Measurements from ENCODE around the gene SH3RF2. TPM values are rescaled to one million over a fixed set of nuclear protein-coding genes. Genes with fewer than 3 reads are reported as not detected.

The SH3RF2 gene
- total and polyA plus RNA-seq, 4 donors, result 1.0 to 10.5 (median 4.9) TPM

- Histone ChIP-seq H3K9me3 (ENCODE audit: control insufficient read depth in 4 of 4, low read length in 3 of 4) (no peaks in the 10 kb centered on the region), H3K27me3 (ENCODE audit: control insufficient read depth in 4 of 4, insufficient read depth in 4 of 4, low read length in 3 of 4) (no peaks in the 10 kb centered on the region), H3K27ac (ENCODE audit: low read depth in 1 of 2, low read length in 2 of 2) (no peak overlapping the region), H3K4me1 (ENCODE audit: control insufficient read depth in 4 of 4, insufficient read depth in 4 of 4, low read length in 3 of 4) (peaks cover 0 to 21% (median 15%) of the 10 kb centered on the region in 4 donors), H3K4me3 (ENCODE audit: low read depth in 1 of 3, low read length in 3 of 3) (no peak overlapping the region), H3K9ac (ENCODE audit: low read depth in 1 of 2, low read length in 2 of 2) (no peak overlapping the region), H3K36me3 (ENCODE audit: control insufficient read depth in 4 of 4, insufficient read depth in 3 of 4, low read depth in 1 of 4, low read length in 3 of 4) (no peaks in the 10 kb centered on the region)
- 25% methylated on average over 4 of the region's 4 CpGs for whole genome bisulfite sequencing
- TF ChIP-seq CTCF (IDR thresholded peaks at IDR 0.05; ENCODE audit: low read depth, low read length, missing input control) (no peak), NR2F2 (IDR thresholded peaks at IDR 0.05) (no peak), RAD21 (IDR thresholded peaks at IDR 0.05) (peak; percentile 9 to 27), FOXA1 (IDR thresholded peaks at IDR 0.05) (peak; percentile 50), FOXA2 (IDR thresholded peaks at IDR 0.05) (peak; percentile 82), REST (IDR thresholded peaks at IDR 0.05) (no peak), HNF4G (IDR thresholded peaks at IDR 0.05) (no peak), YY1 (IDR thresholded peaks at IDR 0.05) (peak; percentile 27), RXRA (IDR thresholded peaks at IDR 0.05) (peak in 1 of 2 donors; percentile 41), TAF1 (conservative IDR thresholded peaks at IDR 0.05) (no peak), HNF4A (conservative IDR thresholded peaks at IDR 0.05) (peak; percentile 36 to 57), ATF3 (IDR thresholded peaks at IDR 0.05) (no peak), SP1 (IDR thresholded peaks at IDR 0.05) (peak; percentile 9), EGR1 (IDR thresholded peaks at IDR 0.05; ENCODE audit: low read depth in 2 of 2) (no peak), ZBTB33 (IDR thresholded peaks at IDR 0.05) (no peak), GABPA (IDR thresholded peaks at IDR 0.05 in 1 of 2, conservative IDR thresholded peaks at IDR 0.05 in 1 of 2) (no peak), JUND (IDR thresholded peaks at IDR 0.05) (no peak), MAX (IDR thresholded peaks at IDR 0.05) (no peak)
- DNase-seq (ENCODE audit: low spot score), result no peak
Observed at GRCh38 chr5:145968970-145969713, 32.8 kb downstream of the SH3RF2 start.

Data from liver (tissue), 9 donors.